ENCODE results near the gene CHN1. TPM values are rescaled to one million over a fixed set of nuclear protein-coding genes. Genes with fewer than 3 reads are reported as not detected.

The CHN1 gene
- total and polyA plus RNA-seq, 12 donors: 6.1 to 26.5 (median 15.7) TPM

DNA sequence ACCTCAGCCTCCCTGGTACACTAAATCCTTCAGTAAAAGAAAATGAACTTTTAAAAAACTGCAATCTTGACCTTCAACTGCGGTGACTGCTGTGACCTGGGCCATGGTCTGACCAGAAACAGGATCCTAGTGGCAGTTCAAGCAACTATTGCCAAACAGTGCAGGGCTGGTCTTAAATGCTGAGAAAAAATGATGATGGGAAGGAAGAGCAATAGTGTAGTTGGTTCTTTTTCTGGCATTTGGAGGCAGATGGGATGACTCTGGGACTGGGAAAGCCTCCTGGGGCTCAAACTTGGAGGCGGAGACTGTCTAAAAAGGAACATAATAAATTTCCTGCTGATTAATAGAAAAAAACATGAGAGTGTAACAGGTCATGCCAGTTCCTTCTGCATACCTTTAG is 45.4 kb downstream of the CHN1 start:
- TF ChIP-seq CTCF (IDR thresholded peaks at IDR 0.05): no peak
- 39 to 44% methylated on average over 2 of the region's 2 CpGs for WGBS, 2 donors
- Histone ChIP-seq H3K27me3 (no peaks in the 10 kb centered on the region), H3K4me3 (no peak overlapping the region), H3K9me3 (no peaks in the 10 kb centered on the region), H3K36me3 (no peaks in the 10 kb centered on the region), H3K4me1 (peaks cover 0 to 21% (median 10%) of the 10 kb centered on the region in 9 donors), H3K27ac (peak overlapping the region in 4 of 10 donors; percentile 13 to 43 (median 28))
- ATAC-seq: peak in 7 of 8 donors; percentile 11 to 60 (median 55)
- DNase-seq: no peak
- intact Hi-C loops (cut with DNase I): loop anchor here in 1 of 10 donors (10.0 kb wide), 1 partner anchor 85 kb away; no protein-coding TSS in a partner anchor

- ATAC-seq (no peak), DNase-seq (no peak)
- no peak overlapping the region for H3K4me3 ChIP-seq
- no peaks in the 10 kb centered on the region for H3K9me3 ChIP-seq
- peaks cover 0 to 18% (median 10%) of the 10 kb centered on the region in 9 donors for H3K4me1 ChIP-seq
- no peaks in the 10 kb centered on the region for H3K27me3 ChIP-seq
- intact Hi-C loops (cut with DNase I): no loop called here
- TF ChIP-seq CTCF (IDR thresholded peaks at IDR 0.05): no peak
- WGBS, 2 donors: 85 to 87% methylated on average over 5 of the region's 5 CpGs
- H3K27ac ChIP-seq: no peak overlapping the region
- H3K36me3 ChIP-seq: no peaks in the 10 kb centered on the region
Observed at GRCh38 chr2:174957050-174957449, 48.1 kb downstream of the CHN1 start.

- Histone ChIP-seq H3K27ac (no peak overlapping the region), H3K27me3 (no peaks in the 10 kb centered on the region)
- WGBS, 2 donors: 68 to 77% methylated on average over 6 of the region's 6 CpGs
Observed at GRCh38 chr2:174952607-174953006, 52.6 kb downstream of the CHN1 start.

GRCh38 chr2:174951745-174952144 is 53.4 kb downstream of the CHN1 start:
- no peaks in the 10 kb centered on the region for H3K36me3 ChIP-seq
- no peak overlapping the region for H3K27ac ChIP-seq
- 95 to 99% methylated on average over 1 of the region's 1 CpG for WGBS, 2 donors
- DNase-seq (no peak), ATAC-seq (no peak)
- intact Hi-C loops (cut with DNase I): no loop called here
- H3K27me3 ChIP-seq: no peaks in the 10 kb centered on the region
- TF ChIP-seq CTCF (IDR thresholded peaks at IDR 0.05): no peak
- H3K4me1 ChIP-seq: no peaks in the 10 kb centered on the region
- no peaks in the 10 kb centered on the region for H3K9me3 ChIP-seq
- no peak overlapping the region for H3K4me3 ChIP-seq

More at GRCh38 chr2:174952607-174953006, 52.6 kb downstream of the CHN1 start:
- Histone ChIP-seq H3K36me3 (no peaks in the 10 kb centered on the region), H3K4me3 (no peak overlapping the region), H3K9me3 (no peaks in the 10 kb centered on the region), H3K4me1 (no peaks in the 10 kb centered on the region)
- intact Hi-C loops (cut with DNase I): no loop called here
- no peak for TF ChIP-seq CTCF (IDR thresholded peaks at IDR 0.05)
- no peak for DNase-seq
- ATAC-seq: no peak
